Neural cell (in vitro differentiated cells): ENCODE measurements around the gene ELP5.

Experiments used
- CTCF ChIP-seq: fragments of 450-650 bp; IDR thresholded peaks from 2 replicates; pipeline ENCODE4 v1.5.1; 2014; ENCODE audit warnings: antibody characterized with exemption, mild to moderate bottlenecking, moderate library complexity; ENCODE audit not compliant: poor library complexity, severe bottlenecking
- EZH2 ChIP-seq: fragments of 200-600, 300-800 bp; shearing (Covaris generic), sonication (generic); IDR thresholded peaks from 2 replicates; pipeline ENCODE4 v1.6.1; 2014; ENCODE audit warnings: antibody characterized with exemption, low read length, borderline replicate concordance, mild to moderate bottlenecking; ENCODE audit not compliant: insufficient read depth, poor library complexity, severe bottlenecking
- MXI1 ChIP-seq: fragments of 450-650 bp; conservative IDR thresholded peaks from 2 replicates; pipeline ENCODE4 v1.6.1; 2014; ENCODE audit warnings: antibody characterized with exemption, mild to moderate bottlenecking; ENCODE audit not compliant: poor library complexity, severe bottlenecking
- POLR2AphosphoS5 ChIP-seq: IDR thresholded peaks from 2 replicates; pipeline ENCODE4 v1.6.1; 2012
- SMC3 ChIP-seq: fragments of 450-650 bp; conservative IDR thresholded peaks from 2 replicates; pipeline ENCODE4 v1.6.1; 2014; ENCODE audit warnings: antibody characterized with exemption, mild to moderate bottlenecking, moderate library complexity; ENCODE audit not compliant: poor library complexity

- no peak for TF ChIP-seq EZH2
- no peak for TF ChIP-seq CTCF
- no peak for TF ChIP-seq POLR2AphosphoS5
- TF ChIP-seq SMC3: no peak
- no peak for TF ChIP-seq MXI1
These were observed 43.5 kb downstream of the ELP5 start for GRCh38 chr17:7295230-7296180.
